ENCODE measurements around the gene DPH5. TPM values are rescaled to one million over a fixed set of nuclear protein-coding genes. Genes with fewer than 3 reads are reported as not detected.

DPH5 gene
- polyA plus RNA-seq, 1 of the 3 experiments (the other 2 are of a cell fraction): 36.6 TPM

- H4K20me1 ChIP-seq (ENCODE audit: insufficient read depth): no peaks in the 10 kb centered on the region; the same call in 1 of the 2 replicates
- no peaks in the 10 kb centered on the region for H3K27me3 ChIP-seq (ENCODE audit: insufficient read depth)
- ChIA-PET CTCF (interaction anchor here (0.7 to 3.6 kb wide), 3 partner anchors 91 to 295 kb away, joined by 3 to 13 read pairs (median 3); partner anchors contain the start of gene S1PR1), POLR2A (no interaction called here)
- no peak overlapping the region for H3K4me3 ChIP-seq (ENCODE audit: low read depth in 2 of 2, low read length in 1 of 2)
- H3K9me3 ChIP-seq: no peaks in the 10 kb centered on the region
- H3K9me2 ChIP-seq: no peaks in the 10 kb centered on the region
- H3K36me3 ChIP-seq (replicated peaks in 1 of 2; ENCODE audit: control insufficient read depth in 1 of 2, insufficient read depth in 2 of 2, low read length in 1 of 2): peaks cover 39 to 40% of the 10 kb centered on the region in 2 experiments
- WGBS (ENCODE audit: low lambda C conversion rate): 93% methylated on average over 1 of the region's 1 CpG
- no peak overlapping the region for H3K9ac ChIP-seq
- no peak overlapping the region for H3K27ac ChIP-seq (ENCODE audit: low read depth in 2 of 2, low read length in 1 of 2)
- peaks cover 2 to 6% of the 10 kb centered on the region in 2 experiments; a peak in 2 of 4 replicates for H3K4me1 ChIP-seq (ENCODE audit: control insufficient read depth in 1 of 2, insufficient read depth in 2 of 2, low read depth in 1 of 2, low read length in 1 of 2)
- no peak overlapping the region for H2AFZ ChIP-seq (ENCODE audit: low read depth)
- no peaks in the 10 kb centered on the region for H3K79me2 ChIP-seq (ENCODE audit: insufficient read depth)
- H3F3A ChIP-seq (replicated peaks; ENCODE audit: insufficient read depth): peaks cover 6% of the 10 kb centered on the region
- no peak overlapping the region for H3K4me2 ChIP-seq
- no peak for DNase-seq
- TF ChIP-seq PBX3 (IDR thresholded peaks at IDR 0.05) (no peak), FOXJ3 (CRISPR knock-in tag; IDR thresholded peaks at IDR 0.05) (no peak), TCF12 (IDR thresholded peaks at IDR 0.05) (no peak), TEAD4 (IDR thresholded peaks at IDR 0.05; ENCODE audit: borderline replicate concordance, insufficient read depth) (no peak), CHD2 (IDR thresholded peaks at IDR 0.05; ENCODE audit: low read length, partially characterized antibody) (no peak), MAX (IDR thresholded peaks at IDR 0.05; ENCODE audit: low read depth) (no peak), TAF1 (IDR thresholded peaks at IDR 0.05; ENCODE audit: borderline replicate concordance, low read depth, low read length) (no peak), RCOR1 (IDR thresholded peaks at IDR 0.05; ENCODE audit: low read length) (no peak), NRF1 (IDR thresholded peaks at IDR 0.05; ENCODE audit: low read depth, low read length) (no peak), NFIC (IDR thresholded peaks at IDR 0.05; ENCODE audit: borderline replicate concordance) (no peak), USF1 (IDR thresholded peaks at IDR 0.05; ENCODE audit: borderline replicate concordance, low read depth) (no peak), ELF1 (IDR thresholded peaks at IDR 0.05) (no peak), EZH2phosphoT487 (IDR thresholded peaks at IDR 0.05; ENCODE audit: borderline replicate concordance, low read depth) (no peak), RFX5 (IDR thresholded peaks at IDR 0.05; ENCODE audit: low read length) (no peak)
Measured at GRCh38 chr1:100960098-100960497, 65.5 kb downstream of the DPH5 start.

GRCh38 chr1:100959502-100960060 lies 66.0 kb downstream of the DPH5 start:
- peaks cover 34 to 37% of the 10 kb centered on the region in 2 experiments for H3K36me3 ChIP-seq (replicated peaks in 1 of 2; ENCODE audit: control insufficient read depth in 1 of 2, insufficient read depth in 2 of 2, low read length in 1 of 2)
- POLR2A ChIA-PET: no interaction called here
- no peaks in the 10 kb centered on the region for H3K79me2 ChIP-seq (ENCODE audit: insufficient read depth)
- no peak overlapping the region for H3K4me2 ChIP-seq
- no peak overlapping the region for H3K27ac ChIP-seq (ENCODE audit: low read depth in 2 of 2, low read length in 1 of 2)
- no peaks in the 10 kb centered on the region; the same call in 1 of the 2 replicates for H4K20me1 ChIP-seq (ENCODE audit: insufficient read depth)
- H3K9me3 ChIP-seq: no peaks in the 10 kb centered on the region
- H3K9me2 ChIP-seq: no peaks in the 10 kb centered on the region
- no peaks in the 10 kb centered on the region for H3K27me3 ChIP-seq (ENCODE audit: insufficient read depth)
- no peak for DNase-seq
- H2AFZ ChIP-seq (ENCODE audit: low read depth): no peak overlapping the region
- no peak overlapping the region for H3K4me3 ChIP-seq (ENCODE audit: low read depth in 2 of 2, low read length in 1 of 2)
- H3K4me1 ChIP-seq (ENCODE audit: control insufficient read depth in 1 of 2, insufficient read depth in 2 of 2, low read depth in 1 of 2, low read length in 1 of 2): peaks cover 4 to 10% of the 10 kb centered on the region in 2 experiments; a peak in 2 of 4 replicates
- CTCF ChIA-PET: interaction anchor here (1.4 to 3.6 kb wide), 2 partner anchors 279 to 296 kb away, joined by 3 to 13 read pairs; partner anchors contain the start of gene S1PR1
- H3F3A ChIP-seq (replicated peaks; ENCODE audit: insufficient read depth): peaks cover 8% of the 10 kb centered on the region
- no peak for TF ChIP-seq NFIC (IDR thresholded peaks at IDR 0.05; ENCODE audit: borderline replicate concordance)
- TF ChIP-seq ZBTB33 (IDR thresholded peaks at IDR 0.05; ENCODE audit: borderline replicate concordance, low read depth): no peak
- TF ChIP-seq FOXJ3 (CRISPR knock-in tag; IDR thresholded peaks at IDR 0.05): no peak
- no peak for TF ChIP-seq TEAD4 (IDR thresholded peaks at IDR 0.05; ENCODE audit: borderline replicate concordance, insufficient read depth)
- TF ChIP-seq EP300 (IDR thresholded peaks at IDR 0.05; ENCODE audit: borderline replicate concordance in 1 of 2, low read depth in 1 of 2, low read length in 1 of 2): no peak
- no peak for TF ChIP-seq JUND (IDR thresholded peaks at IDR 0.05)
- TF ChIP-seq RCOR1 (IDR thresholded peaks at IDR 0.05; ENCODE audit: low read length): no peak
- TF ChIP-seq GABPA (IDR thresholded peaks at IDR 0.05; ENCODE audit: low read depth): no peak
- no peak for TF ChIP-seq MXI1 (IDR thresholded peaks at IDR 0.05; ENCODE audit: low read depth, low read length)
- TF ChIP-seq SIN3A (IDR thresholded peaks at IDR 0.05; ENCODE audit: borderline replicate concordance, low read depth, low read length): no peak
- TF ChIP-seq NRF1 (IDR thresholded peaks at IDR 0.05; ENCODE audit: low read depth, low read length): no peak
- no peak for TF ChIP-seq USF2 (IDR thresholded peaks at IDR 0.05; ENCODE audit: borderline replicate concordance, low read depth, low read length)
- no peak for TF ChIP-seq SMC3 (IDR thresholded peaks at IDR 0.05; ENCODE audit: low read depth, low read length)
- H3K9ac ChIP-seq: no peak overlapping the region
- WGBS (ENCODE audit: low lambda C conversion rate): 88% methylated on average over 5 of the region's 5 CpGs

All from SK-N-SH (cell line).